GM19438 (cell line): ENCODE data around the gene MAPK8IP3.
A peak's percentile ranks its signal among the peaks of the same experiment; 100 is the strongest.

ENCODE experiments used
- ATAC-seq: cut with Tn5 transposase; IDR thresholded peaks from one replicate; pipeline ENCODE4 v1.9.1; 2021; ENCODE audit warnings: low read depth; ENCODE audit not compliant: unreplicated experiment

The MAPK8IP3 gene

GRCh38 chr16:1782408-1783264 lies 76.6 kb downstream of the MAPK8IP3 start, which contains the start of the genes NUBP2 and SPSB3:
Gene NUBP2 (plus strand): TSS chr16:1782960. CDS start chr16:1783021, 61 bp downstream.
Gene SPSB3 (minus strand): TSS chr16:1782571. CDS start chr16:1781483, 1,088 bp downstream.
- ATAC-seq: peak; percentile 82

DNA sequence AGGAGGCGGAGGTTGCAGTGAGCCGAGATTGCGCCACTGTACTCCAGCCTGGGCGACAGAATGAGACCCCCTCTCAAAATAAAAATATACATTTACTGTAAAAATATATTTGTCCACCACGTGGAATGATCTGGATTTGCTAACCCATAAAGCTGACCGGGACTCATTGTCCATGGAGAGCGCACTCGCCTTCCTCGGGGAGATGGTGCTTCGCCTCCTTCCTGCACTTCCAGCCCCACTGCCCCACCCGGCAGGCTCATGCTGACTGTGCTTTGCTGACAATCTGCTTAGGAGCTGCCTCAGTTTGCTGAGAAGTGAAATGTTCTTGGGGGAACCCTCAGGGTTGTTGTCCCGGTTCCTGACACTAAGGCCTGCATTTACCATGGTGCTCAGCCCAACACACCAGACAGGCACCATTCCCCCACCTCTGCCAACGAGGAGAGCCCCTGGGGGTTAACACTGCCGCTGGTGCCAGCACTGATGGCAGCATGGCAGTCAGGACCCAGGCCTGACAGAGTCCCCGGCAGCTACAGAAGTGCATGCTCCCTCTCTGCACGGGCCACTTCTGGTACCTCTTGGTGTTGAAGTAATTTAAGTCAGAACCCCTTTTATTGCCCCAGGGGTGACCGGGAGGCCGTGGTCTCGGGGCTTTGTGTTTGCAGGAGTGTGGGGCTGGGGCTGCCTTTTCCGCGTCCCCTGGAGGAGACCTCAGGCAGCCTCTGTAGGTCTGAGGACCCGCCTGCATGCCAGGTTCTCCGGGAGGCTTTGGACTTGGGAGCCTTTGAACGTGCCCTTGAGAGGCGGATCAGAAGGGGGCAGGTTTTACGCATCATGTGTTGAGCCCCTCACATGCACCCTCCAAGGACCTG lies 79.2 kb downstream of the MAPK8IP3 start:
- ATAC-seq: no peak

- no peak for ATAC-seq
These were observed 79.8 kb downstream of the MAPK8IP3 start for GRCh38 chr16:1785846-1786170.

GRCh38 chr16:1786242-1787055 lies 80.5 kb downstream of the MAPK8IP3 start:
- ATAC-seq: no peak

GRCh38 chr16:1787056-1787321 lies 81.0 kb downstream of the MAPK8IP3 start:
- ATAC-seq: no peak

GRCh38 chr16:1787322-1788094 lies 81.5 kb downstream of the MAPK8IP3 start:
- ATAC-seq: no peak

DNA sequence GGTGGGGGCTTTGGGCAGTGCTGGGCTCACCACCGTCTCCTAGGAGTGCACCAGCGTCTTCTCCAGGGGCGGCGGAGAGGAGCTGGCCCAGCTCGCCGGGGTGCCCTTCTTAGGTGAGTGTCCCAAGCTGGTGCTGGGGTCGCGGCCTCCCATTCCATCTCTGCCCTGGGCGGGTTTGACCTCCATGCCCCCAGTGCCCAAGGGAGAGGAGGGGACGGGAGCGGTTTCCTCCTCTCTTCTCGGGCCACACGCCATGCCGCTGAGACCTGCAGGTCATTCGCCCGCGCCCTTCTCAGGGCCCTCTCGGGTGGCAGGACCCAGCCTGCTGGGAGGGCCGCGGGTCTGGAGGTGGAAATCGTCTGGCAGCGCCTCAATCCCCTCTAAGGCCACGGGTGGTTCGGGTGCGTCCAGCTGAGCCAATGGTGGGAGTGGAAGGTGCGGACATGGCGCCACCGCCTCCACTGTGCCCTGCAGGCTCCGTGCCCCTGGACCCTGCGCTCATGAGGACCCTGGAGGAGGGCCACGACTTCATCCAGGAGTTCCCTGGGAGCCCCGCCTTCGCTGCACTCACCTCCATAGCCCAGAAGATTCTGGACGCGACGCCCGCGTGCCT lies 82.2 kb downstream of the MAPK8IP3 start:
- no peak for ATAC-seq

DNA sequence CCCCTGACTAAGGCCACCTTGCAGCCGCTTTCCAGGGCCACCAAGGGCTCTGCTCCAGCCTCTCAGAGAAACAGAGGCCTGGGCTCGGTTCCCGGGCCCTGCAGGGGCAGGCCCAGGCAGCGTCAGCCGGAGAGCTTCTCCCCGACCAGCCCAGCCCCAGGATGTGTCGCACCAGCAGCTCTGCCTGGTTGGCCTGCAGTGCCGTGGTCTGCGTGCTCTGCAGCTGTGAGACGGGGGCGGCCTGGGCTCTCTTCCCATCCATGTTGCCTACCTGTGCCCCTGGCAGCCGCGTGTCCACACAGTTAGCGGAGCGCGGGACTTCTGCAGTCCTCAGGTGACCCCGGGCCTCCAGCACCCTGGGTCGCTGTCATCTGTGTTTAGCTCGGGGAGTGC lies 82.7 kb downstream of the MAPK8IP3 start:
- no peak for ATAC-seq

- no peak for ATAC-seq
These were observed 83.6 kb downstream of the MAPK8IP3 start for GRCh38 chr16:1789643-1790045.

- no peak for ATAC-seq
These were observed 84.2 kb downstream of the MAPK8IP3 start for GRCh38 chr16:1790261-1790610.

GRCh38 chr16:1790611-1791255 lies 84.7 kb downstream of the MAPK8IP3 start:
- ATAC-seq: no peak

DNA sequence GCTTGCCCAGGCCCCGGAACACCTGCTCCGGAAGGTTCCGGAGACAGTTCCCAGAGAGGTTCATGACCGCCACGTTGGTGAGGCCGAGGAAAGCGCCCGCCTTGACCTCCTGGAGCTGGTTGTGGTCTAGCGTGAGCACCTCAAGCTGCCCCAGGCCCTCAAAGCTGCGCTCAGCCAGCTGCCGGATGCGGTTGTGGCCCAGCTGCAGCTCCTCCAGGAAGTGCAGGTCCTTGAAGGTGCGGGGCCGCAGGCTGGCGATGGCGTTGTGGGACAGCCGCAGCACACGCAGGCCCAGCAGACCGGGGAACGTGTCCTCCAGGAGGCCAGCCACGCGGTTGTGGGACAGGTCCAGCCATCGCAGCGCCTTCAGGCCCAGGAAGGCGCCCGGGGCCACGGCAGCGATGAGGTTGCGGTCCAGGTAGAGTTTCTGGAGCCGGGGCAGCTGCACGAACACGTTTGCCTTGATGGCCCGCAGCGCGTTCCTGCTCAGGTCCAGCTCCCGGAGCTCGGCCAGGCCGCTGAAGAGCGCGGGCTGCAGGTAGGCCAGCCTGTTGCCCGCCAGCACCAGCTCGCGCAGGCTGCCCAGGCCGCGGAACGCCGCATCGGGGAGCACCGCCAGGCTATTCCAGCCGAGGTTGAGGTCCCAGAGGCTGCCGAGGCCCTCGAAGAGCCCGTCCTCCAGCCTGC lies 85.4 kb downstream of the MAPK8IP3 start:
- ATAC-seq: no peak

DNA sequence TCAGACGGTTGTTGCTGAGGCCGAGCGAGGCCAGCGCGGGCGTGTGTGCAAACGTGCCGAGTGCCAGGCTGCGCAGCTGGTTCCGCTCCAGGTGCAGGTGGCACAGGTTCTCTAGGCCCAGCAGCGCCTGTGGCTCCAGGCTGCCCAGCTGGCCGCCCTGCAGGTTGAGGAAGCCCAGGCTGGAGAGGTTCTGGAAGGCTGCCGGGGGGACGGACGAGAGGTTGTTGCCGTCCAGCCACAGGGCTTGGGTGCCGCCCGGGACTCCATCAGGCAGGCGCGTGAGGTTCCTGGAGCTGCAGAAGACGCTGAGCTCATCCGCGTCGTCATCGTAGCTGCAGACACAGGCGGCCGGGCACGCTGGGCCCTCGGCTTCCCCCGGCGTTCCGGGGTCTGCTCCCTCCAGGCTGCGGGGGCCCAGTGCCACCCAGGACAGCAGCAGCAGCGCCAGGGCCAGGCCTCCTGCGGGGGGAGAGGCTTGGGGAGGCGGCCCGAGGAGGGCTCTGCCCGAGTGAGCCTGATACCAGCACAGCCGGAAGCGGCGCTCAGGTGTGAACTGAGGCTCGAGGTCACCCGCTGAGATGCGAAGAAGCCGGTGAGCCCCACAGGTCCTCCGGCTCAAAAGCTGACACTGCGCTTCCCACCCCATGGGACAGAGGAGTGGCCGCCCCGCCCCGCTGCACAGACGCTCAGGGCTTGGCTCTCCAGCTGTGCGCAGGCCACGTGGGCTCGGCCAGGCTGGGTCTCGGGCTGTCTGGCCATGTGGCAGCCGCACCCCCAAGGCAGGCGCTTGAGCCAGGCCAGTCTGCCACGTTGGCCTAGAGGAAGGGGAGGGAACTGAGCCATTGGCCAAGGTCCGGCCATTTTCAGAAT lies 86.2 kb downstream of the MAPK8IP3 start:
- ATAC-seq: no peak

DNA sequence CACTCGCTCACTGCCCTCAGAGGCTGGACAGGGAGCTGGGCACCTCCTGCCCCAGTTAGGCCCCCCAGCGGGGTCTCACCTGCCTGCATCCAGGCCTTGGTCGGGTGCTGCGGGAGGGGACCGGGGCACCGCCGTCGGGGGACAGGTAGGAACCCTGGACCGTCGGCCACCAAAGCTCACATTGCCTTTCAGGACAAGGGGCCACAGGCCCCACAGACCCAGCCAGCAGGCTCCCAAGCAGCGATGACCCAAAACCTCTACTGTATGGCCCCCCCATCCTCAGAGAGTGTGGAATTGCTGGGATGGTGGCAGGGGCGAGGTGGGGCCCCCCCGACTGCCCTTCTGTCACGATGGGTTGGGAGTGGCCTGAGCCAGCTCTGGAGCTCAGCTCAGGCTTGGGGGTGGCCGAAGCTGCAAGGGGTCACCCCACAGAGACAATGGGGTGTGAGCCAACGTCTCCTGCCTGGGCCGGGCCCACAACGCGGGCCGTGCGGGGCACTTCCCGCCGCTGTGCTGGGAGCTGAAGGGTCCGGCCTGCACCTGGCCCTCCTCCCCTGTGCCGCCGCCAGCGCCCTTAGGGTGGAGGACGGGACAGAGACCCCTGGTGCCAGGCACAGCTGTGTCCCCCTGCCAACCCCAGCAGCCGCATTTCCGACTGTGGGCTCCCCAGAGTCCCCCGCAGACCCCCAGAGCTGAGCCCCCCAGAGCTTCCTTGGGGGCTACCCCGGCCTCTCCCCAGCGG lies 87.0 kb downstream of the MAPK8IP3 start:
- ATAC-seq: no peak

GRCh38 chr16:1793578-1794220 lies 87.7 kb downstream of the MAPK8IP3 start, which contains the start of gene IGFALS:
Gene IGFALS (minus strand): TSS chr16:1793705. CDS start chr16:1793652, 53 bp downstream.
- ATAC-seq: no peak

DNA sequence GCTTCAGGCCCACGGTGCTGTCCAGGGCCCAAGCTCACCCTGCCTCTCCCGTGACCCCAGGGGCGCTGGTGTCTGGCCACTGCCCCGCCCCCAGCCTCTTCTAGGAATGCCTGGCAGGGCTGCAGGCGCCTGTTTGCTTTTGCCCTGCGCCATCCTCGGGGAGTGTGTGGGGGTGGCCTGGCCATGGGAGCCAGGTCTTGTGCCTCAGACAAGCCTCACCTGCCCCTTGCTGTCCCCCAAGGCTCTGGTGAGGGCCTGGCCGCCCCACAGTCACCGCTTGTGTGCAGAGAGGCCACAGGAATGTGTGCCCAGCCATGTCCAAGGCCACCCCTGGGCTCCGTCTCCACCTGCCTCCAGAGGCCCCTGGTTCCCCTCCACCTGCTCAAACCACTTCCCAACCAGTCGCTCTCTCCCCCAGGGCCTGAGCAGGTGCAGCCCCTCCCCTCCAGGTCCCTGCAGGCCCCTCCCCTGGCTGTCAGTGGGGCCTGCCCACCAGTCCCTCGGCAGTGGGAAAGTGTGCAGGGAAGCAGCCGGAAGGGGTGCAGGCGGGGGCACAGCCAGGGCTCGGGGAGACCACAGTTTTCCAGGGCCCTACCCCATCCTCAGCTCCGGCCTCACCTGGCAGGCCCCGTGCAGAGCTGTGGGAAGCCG lies 88.4 kb downstream of the MAPK8IP3 start:
- ATAC-seq: no peak
